Measurements from ENCODE around the gene ATOH8. TPM values are rescaled to one million over a fixed set of nuclear protein-coding genes. Genes with fewer than 3 reads are reported as not detected.

The ATOH8 gene
- polyA plus RNA-seq, 1 donor (not counting 4 experiments of a cell fraction or from before 2014, with no cell fraction given) = not detected

DNA sequence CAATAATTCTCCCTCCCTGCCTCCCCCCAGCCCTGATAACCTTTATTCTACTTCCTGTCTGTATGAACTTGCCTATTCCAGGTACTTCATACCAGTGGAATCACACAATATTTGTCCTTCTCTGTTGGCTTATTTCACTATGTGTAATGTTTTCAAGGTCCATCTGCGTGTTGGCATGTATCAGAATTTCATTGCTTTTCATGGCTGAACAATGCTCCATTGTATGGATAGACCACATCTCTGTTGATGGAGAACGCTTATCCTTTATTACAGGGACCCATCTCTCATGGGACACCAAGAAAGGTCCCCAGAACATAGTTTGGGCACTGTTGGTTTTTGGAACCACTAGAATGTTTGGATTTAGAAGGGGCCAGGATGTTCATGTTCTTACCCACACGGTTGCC lies 40.2 kb downstream of the ATOH8 start:
- Histone ChIP-seq H3K4me2 (ENCODE audit: control insufficient read depth, extremely low read depth, insufficient read depth, low read depth, low read length) (no peak overlapping the region), H3K36me3 (ENCODE audit: control insufficient read depth in 2 of 2, extremely low read depth in 1 of 2, insufficient read depth in 2 of 2, low read length in 2 of 2) (no peaks in the 10 kb centered on the region), H3K9ac (ENCODE audit: control insufficient read depth, extremely low read depth, insufficient read depth, low read length) (no peak overlapping the region), H3K9me3 (ENCODE audit: control insufficient read depth, low read depth, low read length) (no peaks in the 10 kb centered on the region), H3K4me3 (ENCODE audit: control insufficient read depth in 2 of 3, extremely low read depth in 1 of 3, insufficient read depth in 2 of 3, low read depth in 1 of 3, low read length in 3 of 3) (no peak overlapping the region), H3K79me2 (ENCODE audit: control insufficient read depth, insufficient read depth, low read length) (no peaks in the 10 kb centered on the region), H3K27me3 (ENCODE audit: control insufficient read depth, extremely low read depth, insufficient read depth, low read length) (peaks cover 23% of the 10 kb centered on the region), H2AFZ (ENCODE audit: control insufficient read depth, low read length) (no peak overlapping the region), H3K27ac (ENCODE audit: control insufficient read depth, insufficient read depth, low read length) (no peak overlapping the region), H4K20me1 (ENCODE audit: control insufficient read depth, extremely low read depth, insufficient read depth, low read length) (no peaks in the 10 kb centered on the region), H3K9me1 (ENCODE audit: control insufficient read depth, extremely low read depth, insufficient read depth, low read length) (no peaks in the 10 kb centered on the region), H3K4me1 (ENCODE audit: control insufficient read depth, extremely low read depth, insufficient read depth, low read length) (peaks cover 9% of the 10 kb centered on the region)
- TF ChIP-seq CTCF (optimal IDR thresholded peaks at IDR 0.05 in 1 of 3, IDR thresholded peaks at IDR 0.05 in 1 of 3, conservative IDR thresholded peaks at IDR 0.05 in 1 of 3; ENCODE audit: extremely low read depth in 1 of 3, insufficient read depth in 2 of 3, low read length in 3 of 3) (no peak), EZH2 (IDR thresholded peaks at IDR 0.05; ENCODE audit: low read length) (no peak)
- dilution Hi-C loops (cut with MboI; ENCODE audit: extremely low pct_ligation_motif_present, low sequenced_read_pairs) = no loop called here
- FAIRE-seq (no peak), DNase-seq (ENCODE audit: low read depth, low spot score) (no peak)

- no peaks in the 10 kb centered on the region for H3K9me1 ChIP-seq (ENCODE audit: control insufficient read depth, extremely low read depth, insufficient read depth, low read length)
- no peaks in the 10 kb centered on the region for H3K79me2 ChIP-seq (ENCODE audit: control insufficient read depth, insufficient read depth, low read length)
- TF ChIP-seq EZH2 (IDR thresholded peaks at IDR 0.05; ENCODE audit: low read length) (no peak), CTCF (optimal IDR thresholded peaks at IDR 0.05 in 1 of 3, IDR thresholded peaks at IDR 0.05 in 1 of 3, conservative IDR thresholded peaks at IDR 0.05 in 1 of 3; ENCODE audit: extremely low read depth in 1 of 3, insufficient read depth in 2 of 3, low read length in 3 of 3) (no peak)
- no peak overlapping the region for H3K4me3 ChIP-seq (ENCODE audit: control insufficient read depth in 2 of 3, extremely low read depth in 1 of 3, insufficient read depth in 2 of 3, low read depth in 1 of 3, low read length in 3 of 3)
- H4K20me1 ChIP-seq (ENCODE audit: control insufficient read depth, extremely low read depth, insufficient read depth, low read length) = no peaks in the 10 kb centered on the region
- no peak overlapping the region for H2AFZ ChIP-seq (ENCODE audit: control insufficient read depth, low read length)
- H3K4me2 ChIP-seq (ENCODE audit: control insufficient read depth, extremely low read depth, insufficient read depth, low read depth, low read length) = no peak overlapping the region
- no peaks in the 10 kb centered on the region for H3K36me3 ChIP-seq (ENCODE audit: control insufficient read depth in 2 of 2, extremely low read depth in 1 of 2, insufficient read depth in 2 of 2, low read length in 2 of 2)
- no peak overlapping the region for H3K9ac ChIP-seq (ENCODE audit: control insufficient read depth, extremely low read depth, insufficient read depth, low read length)
- dilution Hi-C loops (cut with MboI; ENCODE audit: extremely low pct_ligation_motif_present, low sequenced_read_pairs) = no loop called here
- H3K4me1 ChIP-seq (ENCODE audit: control insufficient read depth, extremely low read depth, insufficient read depth, low read length) = peaks cover 13% of the 10 kb centered on the region
- no peak for DNase-seq (ENCODE audit: low read depth, low spot score)
- H3K27me3 ChIP-seq (ENCODE audit: control insufficient read depth, extremely low read depth, insufficient read depth, low read length) = peaks cover 25% of the 10 kb centered on the region
- FAIRE-seq = no peak
- no peaks in the 10 kb centered on the region for H3K9me3 ChIP-seq (ENCODE audit: control insufficient read depth, low read depth, low read length)
- H3K27ac ChIP-seq (ENCODE audit: control insufficient read depth, insufficient read depth, low read length) = no peak overlapping the region
Observed at GRCh38 chr2:85794491-85795121, 40.8 kb downstream of the ATOH8 start.
